Chondrocyte (in vitro differentiated cells): ENCODE results near the gene DNAJC27. TPM values are rescaled to one million over a fixed set of nuclear protein-coding genes. Genes with fewer than 3 reads are reported as not detected.
"Not testable (repeated sequence)": the region's sequence is repeated elsewhere in the genome, so short reads cannot be mapped to it uniquely, and the experiment has no call there.

Source experiments
- DNase-seq: peaks from one replicate; pipeline ENCODE4 v3.0.0; 2021; ENCODE audit warnings: mixed read lengths, low spot score
- H3K27ac Mint-ChIP-seq: one replicate; pipeline ENCODE4 v1.8.0; 2021; ENCODE audit warnings: mild to moderate bottlenecking, moderate library complexity, mixed read lengths; ENCODE audit not compliant: unreplicated experiment
- H3K27me3 Mint-ChIP-seq: 2 replicates; pipeline ENCODE4 v1.8.0; 2021; ENCODE audit warnings: low read depth, mixed read lengths
- H3K36me3 Mint-ChIP-seq: 2 replicates; pipeline ENCODE4 v1.8.0; 2021; ENCODE audit warnings: low read depth, mixed read lengths
- H3K4me1 Mint-ChIP-seq: 2 replicates; pipeline ENCODE4 v1.8.0; 2021; ENCODE audit warnings: low read depth, mild to moderate bottlenecking, mixed read lengths
- H3K4me3 Mint-ChIP-seq: one replicate; pipeline ENCODE4 v1.8.0; 2021; ENCODE audit warnings: mild to moderate bottlenecking, moderate library complexity, mixed read lengths; ENCODE audit not compliant: unreplicated experiment
- H3K9me3 Mint-ChIP-seq: 2 replicates; pipeline ENCODE4 v1.8.0; 2021; ENCODE audit warnings: low read depth, mixed read lengths
- CTCF ChIP-seq: fragments of 200-600 bp; sonication (generic); IDR thresholded peaks from 2 replicates; pipeline ENCODE4 v1.5.0; 2021; ENCODE audit warnings: antibody characterized with exemption, mild to moderate bottlenecking, moderate library complexity
- long read RNA-seq: library from polyadenylated mRNA; stranded (forward); transcript quantifications from one replicate; pipeline ENCODE4 v2.0.0, GENCODE V29; 2021
- total RNA-seq: library from RNA; stranded (reverse); gene quantifications from 3 replicates; pipeline ENCODE4 v1.2.1, GENCODE V29; 2021

Gene DNAJC27
- 3.8 to 4.9 TPM (median 4.0 TPM) in 3 replicates for total RNA-seq
- long read RNA-seq, full-length matches to known transcripts: 5 of 9 reads
- long read RNA-seq, partial matches to known transcripts: 0 of 9 reads
- long read RNA-seq, other reads (novel, unspliced or antisense): 4 of 9 reads

GRCh38 chr2:24971536-24972314 is at the start of gene DNAJC27:
Gene DNAJC27 (minus strand): TSS chr2:24971955. CDS start chr2:24971904, 51 bp downstream.
- Mint-ChIP-seq H3K4me3 (peak within 1 kb of the TSS; percentile 94), H3K9me3 (no peaks in the 10 kb centered on the region), H3K27me3 (no peaks in the 10 kb centered on the region), H3K36me3 (peaks cover 3% of the 10 kb centered on the region), H3K4me1 (peaks cover 14% of the 10 kb centered on the region), H3K27ac (peak within 1 kb of the TSS; percentile 100)
- TF ChIP-seq CTCF: peak; percentile 6
- peak; percentile 99 for DNase-seq

GRCh38 chr2:25018681-25019080 is 46.9 kb upstream of the DNAJC27 start:
- no peak overlapping the region for H3K27ac Mint-ChIP-seq
- H3K36me3 Mint-ChIP-seq: no peaks in the 10 kb centered on the region
- peaks cover 8% of the 10 kb centered on the region for H3K27me3 Mint-ChIP-seq
- no peaks in the 10 kb centered on the region for H3K4me1 Mint-ChIP-seq
- no peaks in the 10 kb centered on the region for H3K9me3 Mint-ChIP-seq
- no peak for DNase-seq
- no peak overlapping the region for H3K4me3 Mint-ChIP-seq
- no peak for TF ChIP-seq CTCF

GRCh38 chr2:25014631-25015030 is 42.9 kb upstream of the DNAJC27 start:
- H3K4me3 Mint-ChIP-seq: no peak overlapping the region
- no peak for DNase-seq
- peaks cover 2% of the 10 kb centered on the region for H3K4me1 Mint-ChIP-seq
- H3K27me3 Mint-ChIP-seq: no peaks in the 10 kb centered on the region
- no peak overlapping the region for H3K27ac Mint-ChIP-seq
- H3K9me3 Mint-ChIP-seq: no peaks in the 10 kb centered on the region
- no peak for TF ChIP-seq CTCF
- H3K36me3 Mint-ChIP-seq: no peaks in the 10 kb centered on the region

- H3K27me3 Mint-ChIP-seq, H3K27ac Mint-ChIP-seq, H3K36me3 Mint-ChIP-seq, H3K4me1 Mint-ChIP-seq, H3K9me3 Mint-ChIP-seq, DNase-seq, H3K4me3 Mint-ChIP-seq: not testable (repeated sequence)
Measured at GRCh38 chr2:25011342-25011741, 39.6 kb upstream of the DNAJC27 start.

GRCh38 chr2:25009954-25010353 is 38.2 kb upstream of the DNAJC27 start:
- H3K4me3 Mint-ChIP-seq: no peak overlapping the region
- no peaks in the 10 kb centered on the region for H3K36me3 Mint-ChIP-seq
- no peaks in the 10 kb centered on the region for H3K27me3 Mint-ChIP-seq
- H3K9me3 Mint-ChIP-seq: no peaks in the 10 kb centered on the region
- H3K4me1 Mint-ChIP-seq: peaks cover 2% of the 10 kb centered on the region
- no peak for TF ChIP-seq CTCF
- DNase-seq: no peak
- H3K27ac Mint-ChIP-seq: peak overlapping the region; percentile 2
